H1 (cell line): Measurements from ENCODE around the gene TKFC. TPM values are rescaled to one million over a fixed set of nuclear protein-coding genes. Genes with fewer than 3 reads are reported as not detected.

ENCODE experiments used
- CTCF ChIA-PET: fragments of 300-600 bp; sonication (Branson Sonifier 250); formaldehyde crosslinking; loops from one replicate; lab custom pipeline; 2021; ENCODE audit not compliant: partially characterized antibody; lab: Charles Lee
- POLR2A ChIA-PET: fragments of 300-600 bp; sonication (Branson Sonifier 250); formaldehyde crosslinking; loops from one replicate; lab custom pipeline; 2021; ENCODE audit warnings: inconsistent platforms; ENCODE audit not compliant: partially characterized antibody; lab: Charles Lee
- DNase-seq, 2 experiments: peaks; one replicate each; pipeline versions ENCODE4 v3.0.0 to v3.0.0-alpha.2; 2010 to 2022; ENCODE audit warnings: low spot score in 2 of 2, low read depth in 1 of 2, mixed read lengths in 1 of 2
- FAIRE-seq: peaks from 2 replicates; lab custom pipeline; 2011; peaks lifted over from hg19 to GRCh38; lab: Jason Lieb, UNC
- H2AFZ ChIP-seq: 2 replicates; pipeline ENCODE4 v1.8.1; 2012; ENCODE audit warnings: low read length, inconsistent platforms
- H2AK5ac ChIP-seq: 2 replicates; pipeline ENCODE4 v1.6.1; 2013; ENCODE audit warnings: low read depth, low read length
- H2BK120ac ChIP-seq: replicated peaks from 2 replicates; pipeline ENCODE3; 2013; ENCODE audit warnings: low read depth, low read length, inconsistent platforms
- H2BK12ac ChIP-seq: 2 replicates; pipeline ENCODE4 v1.6.1; 2013; ENCODE audit warnings: low read depth, low read length
- H2BK15ac ChIP-seq: 2 replicates; pipeline ENCODE4 v1.6.1; 2013; ENCODE audit warnings: low read length
- H2BK20ac ChIP-seq: 2 replicates; pipeline ENCODE4 v1.6.1; 2013; ENCODE audit warnings: low read length
- H2BK5ac ChIP-seq: 2 replicates; pipeline ENCODE4 v1.6.1; 2013; ENCODE audit warnings: low read depth, low read length
- H3K14ac ChIP-seq: 2 replicates; pipeline ENCODE4 v1.6.1; 2013; ENCODE audit warnings: inconsistent platforms; ENCODE audit not compliant: insufficient read length
- H3K18ac ChIP-seq: 2 replicates; pipeline ENCODE4 v1.6.1; 2013; ENCODE audit warnings: low read length; ENCODE audit errors: extremely low read depth
- H3K23ac ChIP-seq: 2 replicates; pipeline ENCODE4 v1.6.1; 2013; ENCODE audit warnings: inconsistent platforms; ENCODE audit not compliant: insufficient read length
- H3K23me2 ChIP-seq: 2 replicates; pipeline ENCODE4 v1.6.1; 2013; ENCODE audit warnings: low read depth, low read length
- H3K27ac ChIP-seq: 2 replicates; pipeline ENCODE4 v1.6.1; 2011; ENCODE audit warnings: low read depth, low read length, inconsistent platforms
- H3K27me3 ChIP-seq, 4 experiments: replicated peaks in 1 of 4; 1 replicate in 1 of 4; 2 replicates in 3 of 4; pipeline versions ENCODE4 v1.6.1 to v1.8.1; 2011 to 2013; ENCODE audit warnings: low read length in 3 of 4, mild to moderate bottlenecking in 3 of 4, inconsistent platforms in 2 of 4, mixed read lengths in 2 of 4, moderate library complexity in 1 of 4; ENCODE audit not compliant: control insufficient read depth in 3 of 4, insufficient read depth in 3 of 4; ENCODE audit errors: extremely low read depth in 1 of 4
- H3K36me3 ChIP-seq, 4 experiments: 2 replicates each; pipeline versions ENCODE4 v1.6.1 to v1.8.1; 2011 to 2013; ENCODE audit warnings: mild to moderate bottlenecking in 4 of 4, low read length in 3 of 4, moderate library complexity in 2 of 4, control low read depth in 1 of 4, inconsistent platforms in 1 of 4; ENCODE audit not compliant: insufficient read depth in 4 of 4, control insufficient read depth in 2 of 4
- H3K4ac ChIP-seq: replicated peaks from 2 replicates; pipeline ENCODE3; 2013; ENCODE audit warnings: low read length, low read depth, mixed read lengths, inconsistent platforms; ENCODE audit not compliant: insufficient read length
- H3K4me1 ChIP-seq, 4 experiments: replicated peaks in 1 of 4; 1 replicate in 1 of 4; 2 replicates in 3 of 4; pipeline versions ENCODE4 v1.6.1 to v1.8.1; 2011 to 2013; ENCODE audit warnings: low read length in 3 of 4, inconsistent platforms in 2 of 4, mixed read lengths in 1 of 4; ENCODE audit not compliant: insufficient read depth in 4 of 4, control insufficient read depth in 3 of 4
- H3K4me2 ChIP-seq, 2 experiments: 2 replicates each; pipeline versions ENCODE4 v1.6.1 to v1.8.1; 2011 to 2013; ENCODE audit warnings: low read depth in 2 of 2, low read length in 2 of 2, control low read depth in 1 of 2, inconsistent platforms in 1 of 2, mild to moderate bottlenecking in 1 of 2; ENCODE audit not compliant: insufficient read depth in 1 of 2
- H3K4me3 ChIP-seq, 4 experiments: fragments of 200-600, 300-600 bp in 1 of 4; sonication (generic), shearing (Covaris generic), sonication (Bioruptor Twin) in 1 of 4; 2 replicates each; pipeline versions ENCODE4 v1.5.1 to v1.8.1; 2011 to 2016; ENCODE audit warnings: low read length in 4 of 4, low read depth in 3 of 4, control low read depth in 2 of 4, inconsistent platforms in 2 of 4, mild to moderate bottlenecking in 2 of 4, mixed read lengths in 1 of 4, moderate library complexity in 1 of 4; ENCODE audit not compliant: insufficient read depth in 2 of 4; ENCODE audit errors: extremely low read depth in 1 of 4
- H3K56ac ChIP-seq: replicated peaks from 2 replicates; pipeline ENCODE3; 2013; ENCODE audit warnings: low read depth, mild to moderate bottlenecking, mixed read lengths, low read length, inconsistent platforms; ENCODE audit not compliant: insufficient read length
- H3K79me1 ChIP-seq: 2 replicates; pipeline ENCODE4 v1.6.1; 2013; ENCODE audit warnings: low read depth, low read length, control low read depth
- H3K79me2 ChIP-seq, 2 experiments: 2 replicates each; pipeline versions ENCODE4 v1.6.1 to v1.8.1; 2012 to 2013; ENCODE audit warnings: low read length in 2 of 2, mild to moderate bottlenecking in 2 of 2, inconsistent platforms in 1 of 2; ENCODE audit not compliant: insufficient read depth in 2 of 2, control insufficient read depth in 1 of 2
- H3K9ac ChIP-seq, 4 experiments: replicated peaks in 1 of 4; 1 replicate in 1 of 4; 2 replicates in 3 of 4; pipeline versions ENCODE4 v1.6.1 to v1.8.1; 2011 to 2013; ENCODE audit warnings: low read depth in 3 of 4, low read length in 3 of 4, control low read depth in 2 of 4, mild to moderate bottlenecking in 2 of 4, moderate library complexity in 2 of 4, inconsistent platforms in 1 of 4; ENCODE audit errors: extremely low read depth in 1 of 4
- H3K9me3 ChIP-seq, 2 experiments: 2 replicates each; pipeline versions ENCODE4 v1.6.1 to v1.8.1; 2012 to 2013; ENCODE audit warnings: mild to moderate bottlenecking in 2 of 2, moderate library complexity in 2 of 2, control low read depth in 1 of 2, inconsistent platforms in 1 of 2, low read depth in 1 of 2, low read length in 1 of 2, mixed read lengths in 1 of 2; ENCODE audit not compliant: insufficient read depth in 2 of 2
- H4K20me1 ChIP-seq, 2 experiments: replicated peaks in 1 of 2; 2 replicates each; pipeline versions ENCODE3 to v1.8.1; 2011 to 2013; ENCODE audit warnings: inconsistent platforms in 2 of 2, low read length in 2 of 2, mild to moderate bottlenecking in 1 of 2; ENCODE audit not compliant: insufficient read depth in 2 of 2, control insufficient read depth in 1 of 2
- H4K5ac ChIP-seq: 2 replicates; pipeline ENCODE4 v1.6.1; 2013; ENCODE audit warnings: low read length, low read depth, mixed read lengths, inconsistent platforms; ENCODE audit not compliant: insufficient read length
- H4K8ac ChIP-seq: 2 replicates; pipeline ENCODE4 v1.8.0; 2013; ENCODE audit warnings: mild to moderate bottlenecking, moderate library complexity, low read length, inconsistent platforms; ENCODE audit not compliant: insufficient read depth; ENCODE audit errors: extremely low read depth
- H4K91ac ChIP-seq: replicated peaks from 2 replicates; pipeline ENCODE3; 2013; ENCODE audit warnings: low read length, mixed read lengths, inconsistent platforms; ENCODE audit not compliant: insufficient read length
- KDM1A ChIP-seq: fragments of 200-600, 300-600 bp; sonication (generic); IDR thresholded peaks from 2 replicates; pipeline ENCODE4 v1.7.1; 2016; ENCODE audit warnings: mild to moderate bottlenecking, low read length, borderline replicate concordance
- POLR2A ChIP-seq, 2 experiments: IDR thresholded peaks; 1 replicate in 1 of 2; 2 replicates in 1 of 2; pipeline ENCODE4 v1.6.1; 2011; ENCODE audit warnings: low read depth in 2 of 2, low read length in 2 of 2, mild to moderate bottlenecking in 2 of 2; ENCODE audit errors: control extremely low read depth in 1 of 2
- POLR2AphosphoS5 ChIP-seq: IDR thresholded peaks from 2 replicates; pipeline ENCODE4 v1.6.1; 2011; ENCODE audit warnings: low read depth, low read length
- WGBS, 2 experiments: shearing (Covaris generic) in 1 of 2; methylation state at CpG; one replicate each; pipeline versions ENCODE4 v1.1.6 to v1.1.7; 2013 to 2015; ENCODE audit warnings: low lambda C conversion rate in 2 of 2, mixed read lengths in 2 of 2, inconsistent platforms in 1 of 2, low coverage in 1 of 2, missing lambda C conversion rate in 1 of 2; ENCODE audit not compliant: insufficient replicate concordance in 2 of 2, insufficient coverage in 1 of 2, insufficient read length in 1 of 2; ENCODE audit errors: extremely low coverage in 1 of 2, missing lambda C conversion rate in 1 of 2; 5-methylcytosine and 5-hydroxymethylcytosine counted together
- polyA plus RNA-seq, 7 experiments: library from polyadenylated mRNA; depleted of rRNA in 3 of 7; stranded (reverse) in 5 of 7; unstranded in 2 of 7; fragments of >200 nt in 5 of 7; fragments of 200-250 nt in 2 of 7; gene quantifications; 1 replicate in 5 of 7; 2 replicates in 1 of 7; 4 replicates in 1 of 7; pipeline versions ENCODE4 v1.2.1 to v1.2.3, GENCODE V29; 2011 to 2013; ENCODE audit warnings: missing spikeins in 2 of 7, mixed read lengths in 2 of 7
- total RNA-seq: library from RNA; stranded (reverse); fragmentation: NEBNext Ultra II Directional; extraction: Animal tissue kit (Norgen Biotek cat#: 25700); gene quantifications from 2 replicates; pipeline ENCODE4 v1.2.1, GENCODE V29; 2021

The TKFC gene
- total and polyA plus RNA-seq, 2 of the 8 experiments (the other 6 are each of a cell fraction or from before 2014, with no cell fraction given), result 53.5 to 55.0 TPM

GRCh38 chr11:61369372-61370348, 36.6 kb downstream of the TKFC start:
- no peak overlapping the region for H2BK120ac ChIP-seq
- POLR2A ChIA-PET, result interaction anchor here (1.1 to 39.7 kb wide), 7 partner anchors 1 to 74 kb away, joined by 3 to 1106 read pairs (median 7); partner anchors contain the start of genes CYB561A3, DDB1, TKFC and TMEM138

More at GRCh38 chr11:61369372-61370348, 36.6 kb downstream of the TKFC start:
- Histone ChIP-seq H2BK5ac (no peak overlapping the region), H3K4me2 (no peak overlapping the region), H3K36me3 (peaks cover 16 to 83% (median 41%) of the 10 kb centered on the region in 4 experiments; a peak in 7 of 8 replicates), H3K27ac (no peak overlapping the region), H4K5ac (no peak overlapping the region), H3K27me3 (no peaks in the 10 kb centered on the region), H3K4me3 (no peak overlapping the region), H4K20me1 (no peaks in the 10 kb centered on the region), H3K14ac (no peak overlapping the region), H3K9me3 (peaks cover 13 to 16% of the 10 kb centered on the region in 2 experiments), H4K8ac (no peak overlapping the region), H2BK15ac (no peak overlapping the region)
- FAIRE-seq, result no peak
- CTCF ChIA-PET, result interaction anchor here (0.5 to 22.8 kb wide), 6 partner anchors 13 to 116 kb away, joined by 3 to 255 read pairs (median 6); partner anchors contain the start of genes DDB1 and TKFC
- TF ChIP-seq POLR2A (IDR thresholded peaks at IDR 0.05; ENCODE audit: control extremely low read depth in 1 of 2, low read depth in 2 of 2, low read length in 2 of 2), result peak in 1 of 2 experiments; percentile 6; a peak in 1 of 3 replicates
- TF ChIP-seq KDM1A, result no peak
- TF ChIP-seq POLR2AphosphoS5, result peak; percentile 41; the same call in 1 of the 2 replicates
- TF ChIP-seq, all 59 proteins: peak for 2
- Histone ChIP-seq H2AFZ (no peak overlapping the region), H3K56ac (no peak overlapping the region), H3K79me2 (no peaks in the 10 kb centered on the region), H3K23me2 (no peaks in the 10 kb centered on the region), H2BK20ac (no peak overlapping the region), H3K79me1 (no peaks in the 10 kb centered on the region), H2BK12ac (peak overlapping the region; percentile 17; the same call in 1 of the 2 replicates), H4K91ac (no peak overlapping the region), H2AK5ac (no peak overlapping the region), H3K4ac (no peak overlapping the region), H3K18ac (no peak overlapping the region), H3K9ac (no peak overlapping the region), H3K4me1 (no peaks in the 10 kb centered on the region), H3K23ac (no peak overlapping the region)
- 91% methylated on average over 9 of the region's 9 CpGs; no CpG with 5 or more reads in 1 of the 2 experiments for WGBS, 2 experiments
- DNase-seq, result no peak
